Activated CD4-positive, alpha-beta T cell treated with anti-CD3 and anti-CD28 coated beads, Interleukin-2, Interleukin-6, amounts not matched to agents 100 ng/mL and 50 ng/mL, durations not matched to agents 16 hours and 8 hours (primary cell): ENCODE results near the gene GTF2IRD1.
"Not testable (repeated sequence)": the region's sequence is repeated elsewhere in the genome, so short reads cannot be mapped to it uniquely, and the experiment has no call there.

Source experiments
- DNase-seq: peaks from one replicate; pipeline ENCODE4 v3.0.0-alpha.2; 2020

The GTF2IRD1 gene

GRCh38 chr7:74453322-74454011, at the start of gene GTF2IRD1:
Gene GTF2IRD1 (plus strand): TSS chr7:74453906. CDS start chr7:74508081, 54,175 bp downstream.
- peak; percentile 67 for DNase-seq

- DNase-seq = no peak
Observed at GRCh38 chr7:74404388-74404700, 49.4 kb upstream of the GTF2IRD1 start.

GRCh38 chr7:74404741-74405140, 49.0 kb upstream of the GTF2IRD1 start:
- no peak for DNase-seq

GRCh38 chr7:74405191-74405898, 48.4 kb upstream of the GTF2IRD1 start:
- peak; percentile 11 for DNase-seq

- no peak for DNase-seq
Observed at GRCh38 chr7:74405899-74406512, 47.7 kb upstream of the GTF2IRD1 start.

GRCh38 chr7:74407958-74408357, 45.7 kb upstream of the GTF2IRD1 start:
- DNase-seq = no peak

- no peak for DNase-seq
Observed at GRCh38 chr7:74409571-74409970, 44.1 kb upstream of the GTF2IRD1 start.

- no peak for DNase-seq
Observed at GRCh38 chr7:74410772-74411171, 42.9 kb upstream of the GTF2IRD1 start.

GRCh38 chr7:74411571-74411970, 42.1 kb upstream of the GTF2IRD1 start:
- DNase-seq = not testable (repeated sequence)

- no peak for DNase-seq
Observed at GRCh38 chr7:74412056-74412455, 41.6 kb upstream of the GTF2IRD1 start.

GRCh38 chr7:74412603-74413002, 41.1 kb upstream of the GTF2IRD1 start:
- no peak for DNase-seq

GRCh38 chr7:74414595-74415333, 38.9 kb upstream of the GTF2IRD1 start:
- DNase-seq = not testable (repeated sequence)

- DNase-seq = peak; percentile 68
Observed at GRCh38 chr7:74417419-74417971, 36.2 kb upstream of the GTF2IRD1 start.

- no peak for DNase-seq
Observed at GRCh38 chr7:74418076-74418475, 35.6 kb upstream of the GTF2IRD1 start.

- DNase-seq = no peak
Observed at GRCh38 chr7:74418538-74418937, 35.2 kb upstream of the GTF2IRD1 start.

GRCh38 chr7:74419232-74419631, 34.5 kb upstream of the GTF2IRD1 start:
- not testable (repeated sequence) for DNase-seq

GRCh38 chr7:74420006-74420405, 33.7 kb upstream of the GTF2IRD1 start:
- no peak for DNase-seq

GRCh38 chr7:74424291-74424880, 29.3 kb upstream of the GTF2IRD1 start:
- no peak for DNase-seq

GRCh38 chr7:74428023-74428422, 25.7 kb upstream of the GTF2IRD1 start:
- no peak for DNase-seq

GRCh38 chr7:74429153-74429747, 24.5 kb upstream of the GTF2IRD1 start:
- DNase-seq = no peak

- DNase-seq = not testable (repeated sequence)
Observed at GRCh38 chr7:74430409-74430808, 23.3 kb upstream of the GTF2IRD1 start.

- DNase-seq = no peak
Observed at GRCh38 chr7:74430961-74431466, 22.7 kb upstream of the GTF2IRD1 start.
